ENCODE data around the gene AFAP1L2. TPM values are rescaled to one million over a fixed set of nuclear protein-coding genes. Genes with fewer than 3 reads are reported as not detected.

Gene AFAP1L2
- polyA plus RNA-seq, 6 donors from 2014 or later, result 1.9 to 4.3 (median 3.3) TPM; not detected in 1

- no peaks in the 10 kb centered on the region for H3K9me3 Mint-ChIP-seq
- no peak for DNase-seq
- no peaks in the 10 kb centered on the region for H3K36me3 Mint-ChIP-seq
Measured at GRCh38 chr10:114285961-114286441, 118.3 kb downstream of the AFAP1L2 start.

GRCh38 chr10:114284346-114285071, 119.8 kb downstream of the AFAP1L2 start:
- H3K27ac Mint-ChIP-seq, result peak overlapping the region in 1 of 6 donors; percentile 76
- H3K4me1 Mint-ChIP-seq, result no peaks in the 10 kb centered on the region
- ATAC-seq (ENCODE audit: low read depth in 2 of 2) (no peak), DNase-seq (no peak)
- no peak overlapping the region for H3K4me3 Mint-ChIP-seq
- H3K36me3 Mint-ChIP-seq, result no peaks in the 10 kb centered on the region
- H3K27me3 Mint-ChIP-seq, result no peaks in the 10 kb centered on the region
- H3K9me3 Mint-ChIP-seq, result no peaks in the 10 kb centered on the region

More at GRCh38 chr10:114285961-114286441, 118.3 kb downstream of the AFAP1L2 start:
- Mint-ChIP-seq H3K27ac (no peak overlapping the region), H3K4me1 (no peaks in the 10 kb centered on the region), H3K27me3 (no peaks in the 10 kb centered on the region), H3K4me3 (no peak overlapping the region)
- ATAC-seq (ENCODE audit: low read depth in 2 of 2), result no peak

- Mint-ChIP-seq H3K27me3 (no peaks in the 10 kb centered on the region), H3K27ac (no peak overlapping the region), H3K4me1 (no peaks in the 10 kb centered on the region), H3K36me3 (no peaks in the 10 kb centered on the region), H3K4me3 (no peak overlapping the region), H3K9me3 (no peaks in the 10 kb centered on the region)
- ATAC-seq (ENCODE audit: low read depth in 2 of 2) (no peak), DNase-seq (no peak)
Measured at GRCh38 chr10:114283535-114284234, 120.6 kb downstream of the AFAP1L2 start.

GRCh38 chr10:114283091-114283490, 121.2 kb downstream of the AFAP1L2 start:
- H3K27ac Mint-ChIP-seq, result no peak overlapping the region
- H3K4me1 Mint-ChIP-seq, result no peaks in the 10 kb centered on the region
- no peak for DNase-seq
- H3K4me3 Mint-ChIP-seq, result no peak overlapping the region
- H3K9me3 Mint-ChIP-seq, result no peaks in the 10 kb centered on the region
- no peak for ATAC-seq (ENCODE audit: low read depth in 2 of 2)
- H3K27me3 Mint-ChIP-seq, result no peaks in the 10 kb centered on the region
- no peaks in the 10 kb centered on the region for H3K36me3 Mint-ChIP-seq

GRCh38 chr10:114282526-114282925, 121.8 kb downstream of the AFAP1L2 start:
- no peaks in the 10 kb centered on the region for H3K4me1 Mint-ChIP-seq
- H3K27ac Mint-ChIP-seq, result peak overlapping the region in 1 of 6 donors; percentile 24
- DNase-seq (no peak), ATAC-seq (ENCODE audit: low read depth in 2 of 2) (no peak)
- H3K36me3 Mint-ChIP-seq, result no peaks in the 10 kb centered on the region
- peaks cover 0 to 3% (median 0%) of the 10 kb centered on the region in 3 donors for H3K27me3 Mint-ChIP-seq
- no peak overlapping the region for H3K4me3 Mint-ChIP-seq
- no peaks in the 10 kb centered on the region for H3K9me3 Mint-ChIP-seq

GRCh38 chr10:114281461-114281860, 122.8 kb downstream of the AFAP1L2 start:
- DNase-seq, result no peak
- Mint-ChIP-seq H3K4me1 (no peaks in the 10 kb centered on the region), H3K27ac (peak overlapping the region in 1 of 6 donors; percentile 26), H3K36me3 (no peaks in the 10 kb centered on the region), H3K27me3 (peaks cover 0 to 8% (median 0%) of the 10 kb centered on the region in 3 donors), H3K4me3 (no peak overlapping the region), H3K9me3 (no peaks in the 10 kb centered on the region)
- ATAC-seq (ENCODE audit: low read depth in 2 of 2), result no peak

- no peaks in the 10 kb centered on the region for H3K4me1 Mint-ChIP-seq
- H3K27me3 Mint-ChIP-seq, result peaks cover 0 to 8% (median 0%) of the 10 kb centered on the region in 3 donors
- ATAC-seq (ENCODE audit: low read depth in 2 of 2) (no peak), DNase-seq (no peak)
- no peak overlapping the region for H3K4me3 Mint-ChIP-seq
- no peaks in the 10 kb centered on the region for H3K9me3 Mint-ChIP-seq
- no peaks in the 10 kb centered on the region for H3K36me3 Mint-ChIP-seq
- no peak overlapping the region for H3K27ac Mint-ChIP-seq
Measured at GRCh38 chr10:114281006-114281405, 123.3 kb downstream of the AFAP1L2 start.

GRCh38 chr10:114279901-114280644, 124.2 kb downstream of the AFAP1L2 start:
- Mint-ChIP-seq H3K36me3 (no peaks in the 10 kb centered on the region), H3K27ac (no peak overlapping the region), H3K4me3 (peak overlapping the region in 1 of 8 donors; percentile 29), H3K9me3 (no peaks in the 10 kb centered on the region), H3K27me3 (peaks cover 0 to 9% (median 0%) of the 10 kb centered on the region in 3 donors), H3K4me1 (no peaks in the 10 kb centered on the region)
- no peak for ATAC-seq (ENCODE audit: low read depth in 2 of 2)
- DNase-seq, result no peak

GRCh38 chr10:114279289-114279688, 125.0 kb downstream of the AFAP1L2 start:
- ATAC-seq (ENCODE audit: low read depth in 2 of 2) (no peak), DNase-seq (no peak)
- Mint-ChIP-seq H3K27me3 (peaks cover 0 to 16% (median 0%) of the 10 kb centered on the region in 3 donors), H3K4me1 (no peaks in the 10 kb centered on the region), H3K27ac (no peak overlapping the region), H3K36me3 (no peaks in the 10 kb centered on the region), H3K9me3 (no peaks in the 10 kb centered on the region), H3K4me3 (no peak overlapping the region)

- Mint-ChIP-seq H3K27me3 (peaks cover 0 to 21% (median 3%) of the 10 kb centered on the region in 3 donors), H3K9me3 (peaks cover 0 to 1% (median 0%) of the 10 kb centered on the region in 7 donors), H3K36me3 (no peaks in the 10 kb centered on the region), H3K27ac (no peak overlapping the region), H3K4me1 (no peaks in the 10 kb centered on the region), H3K4me3 (no peak overlapping the region)
- ATAC-seq (ENCODE audit: low read depth in 2 of 2), result no peak
- no peak for DNase-seq
Measured at GRCh38 chr10:114278884-114279191, 125.5 kb downstream of the AFAP1L2 start.

- Mint-ChIP-seq H3K27me3 (peaks cover 0 to 25% (median 5%) of the 10 kb centered on the region in 3 donors), H3K9me3 (peaks cover 0 to 3% (median 0%) of the 10 kb centered on the region in 7 donors), H3K36me3 (no peaks in the 10 kb centered on the region), H3K4me1 (no peaks in the 10 kb centered on the region), H3K27ac (no peak overlapping the region), H3K4me3 (no peak overlapping the region)
- no peak for DNase-seq
- no peak for ATAC-seq (ENCODE audit: low read depth in 2 of 2)
Measured at GRCh38 chr10:114278140-114278883, 126.0 kb downstream of the AFAP1L2 start.

GRCh38 chr10:114276671-114277070, 127.6 kb downstream of the AFAP1L2 start:
- H3K4me1 Mint-ChIP-seq, result no peaks in the 10 kb centered on the region
- no peak for ATAC-seq (ENCODE audit: low read depth in 2 of 2)

GRCh38 chr10:114276066-114276465, 128.2 kb downstream of the AFAP1L2 start:
- H3K9me3 Mint-ChIP-seq, result peaks cover 0 to 3% (median 0%) of the 10 kb centered on the region in 7 donors
- H3K4me3 Mint-ChIP-seq, result no peak overlapping the region
- peaks cover 5 to 29% (median 5%) of the 10 kb centered on the region in 3 donors for H3K27me3 Mint-ChIP-seq
- H3K36me3 Mint-ChIP-seq, result no peaks in the 10 kb centered on the region
- no peaks in the 10 kb centered on the region for H3K4me1 Mint-ChIP-seq
- ATAC-seq (ENCODE audit: low read depth in 2 of 2) (no peak), DNase-seq (no peak)
- H3K27ac Mint-ChIP-seq, result no peak overlapping the region

More at GRCh38 chr10:114276671-114277070, 127.6 kb downstream of the AFAP1L2 start:
- Mint-ChIP-seq H3K27me3 (peaks cover 5 to 25% (median 5%) of the 10 kb centered on the region in 3 donors), H3K27ac (no peak overlapping the region), H3K9me3 (peaks cover 0 to 3% (median 0%) of the 10 kb centered on the region in 7 donors), H3K4me3 (no peak overlapping the region), H3K36me3 (no peaks in the 10 kb centered on the region)
- no peak for DNase-seq
